T-helper 2 cell treated with Interferon-gamma antibody and Interleukin-4, amounts not matched to agents 100 ng/mL and 5 ng/mL, for 36 hours (primary cell): Measurements from ENCODE around the gene POLR3K. TPM values are rescaled to one million over a fixed set of nuclear protein-coding genes. Genes with fewer than 3 reads are reported as not detected.
"Not testable (repeated sequence)": the region's sequence is repeated elsewhere in the genome, so short reads cannot be mapped to it uniquely, and the experiment has no call there.

Experiments
- intact Hi-C: fragments of 100-400 bp; cut with micrococcal nuclease; formaldehyde crosslinking; loops from one replicate; pipeline ENCODE4 v1.15.1; 2023
- total RNA-seq: library from RNA; stranded (reverse); gene quantifications from 2 replicates; pipeline ENCODE4 v1.2.3, GENCODE V29; 2022

The POLR3K gene
- total RNA-seq, 1 donor from 2014 or later, result 49.1 TPM

GRCh38 chr16:20886-21285 lies 32.5 kb downstream of the POLR3K start:
- intact Hi-C loops, result not testable (repeated sequence)

GRCh38 chr16:17062-17765 lies 36.2 kb downstream of the POLR3K start:
- intact Hi-C loops, result not testable (repeated sequence)

GRCh38 chr16:10772-11171 lies 42.6 kb downstream of the POLR3K start:
- intact Hi-C loops, result not testable (repeated sequence)

- intact Hi-C loops, result no loop called here
Observed at GRCh38 chr16:9903-10665, 43.3 kb downstream of the POLR3K start.

Other genes with a start within 250 kb of the POLR3K start
- 83.7 and 85.7 TPM in 2 replicates for gene SNRNP25, start 220 bp upstream of the POLR3K start, total RNA-seq
- gene RHBDF1, start 19.0 kb upstream of the POLR3K start, total RNA-seq, result 0.11 TPM in 1 of 2 replicates, not detected in the other
- 53.2 and 57.4 TPM in 2 replicates for gene MPG, start 24.6 kb upstream of the POLR3K start, total RNA-seq
- 33.5 and 35.7 TPM in 2 replicates for gene NPRL3, start 85.1 kb upstream of the POLR3K start, total RNA-seq
- gene HBZ, start 99.0 kb upstream of the POLR3K start, total RNA-seq, result not detected in 2 replicates
- not detected in 2 replicates for gene HBM, start 112.4 kb upstream of the POLR3K start, total RNA-seq
- not detected in 2 replicates for gene HBA2, start 119.3 kb upstream of the POLR3K start, total RNA-seq
- gene HBA1, start 123.1 kb upstream of the POLR3K start, total RNA-seq, result not detected in 2 replicates
- not detected in 2 replicates for gene HBQ1, start 126.9 kb upstream of the POLR3K start, total RNA-seq
- gene LUC7L, start 175.8 kb upstream of the POLR3K start, total RNA-seq, result 79.1 and 80.8 TPM in 2 replicates
- gene FAM234A, start 181.2 kb upstream of the POLR3K start, total RNA-seq, result 29.4 and 32.2 TPM in 2 replicates
- 0.11 and 0.34 TPM in 2 replicates for gene RGS11, start 222.3 kb upstream of the POLR3K start, total RNA-seq
- gene ARHGDIG, start 227.0 kb upstream of the POLR3K start, total RNA-seq, result not detected in 2 replicates
- not detected in 2 replicates for gene PDIA2, start 229.6 kb upstream of the POLR3K start, total RNA-seq